Measurements from ENCODE around the gene WIPI1. TPM values are rescaled to one million over a fixed set of nuclear protein-coding genes. Genes with fewer than 3 reads are reported as not detected.
A peak's percentile ranks its signal among the peaks of the same experiment; 100 is the strongest.

The WIPI1 gene
- total and polyA plus RNA-seq, 2 of the 13 experiments (the other 11 are each of a cell fraction or from before 2014, with no cell fraction given), result 29.4 to 141 TPM

DNA sequence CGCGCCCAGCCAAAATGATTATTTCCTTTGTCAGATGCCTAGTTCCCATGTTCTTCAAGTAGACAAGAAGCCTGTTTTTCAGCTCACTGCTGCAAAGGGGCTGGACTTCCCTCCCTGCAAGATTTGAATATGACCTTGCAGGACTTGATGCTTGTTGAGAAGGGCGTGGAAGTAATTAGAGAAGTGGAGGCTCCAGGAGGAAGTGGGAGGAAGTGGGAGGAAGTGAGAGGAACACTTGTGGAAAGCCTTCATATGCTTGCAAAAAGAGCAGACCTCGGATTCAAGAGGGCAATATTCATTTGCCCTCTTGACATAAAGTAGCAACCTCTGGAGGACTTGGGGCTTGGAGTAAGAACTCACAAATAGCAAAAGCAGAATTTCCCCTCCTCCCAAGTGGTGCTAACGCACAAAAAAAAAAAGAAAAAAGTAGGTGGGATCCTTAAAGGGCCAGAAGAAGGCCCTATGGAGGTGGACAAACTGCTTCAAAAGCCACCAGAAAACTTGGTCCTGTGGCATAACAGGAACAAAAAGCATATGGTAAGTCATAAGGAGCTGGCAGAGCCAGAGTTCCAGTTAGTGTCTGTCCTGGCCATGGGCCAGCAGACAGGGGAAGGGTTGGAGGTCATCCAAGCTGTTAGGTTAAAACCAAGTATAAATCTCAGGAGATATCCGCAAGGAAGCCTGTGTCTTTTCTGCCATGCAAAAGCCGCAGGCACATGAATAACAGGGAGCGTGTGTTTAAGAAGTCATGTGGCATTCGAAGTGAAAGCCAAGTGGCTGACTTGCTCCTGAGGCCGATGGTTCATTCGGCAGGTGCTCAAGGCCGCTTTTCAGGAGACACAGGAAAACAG, 34.3 kb upstream of the WIPI1 start:
- no peak overlapping the region for H3K9ac ChIP-seq (ENCODE audit: insufficient read depth, low read depth, low read length)
- H3K79me2 ChIP-seq (ENCODE audit: insufficient read depth, low read length), result no peaks in the 10 kb centered on the region
- FAIRE-seq (no peak), ATAC-seq (no peak), DNase-seq (ENCODE audit: low spot score) (no peak)
- H3K27me3 ChIP-seq (ENCODE audit: control insufficient read depth in 1 of 2, insufficient read depth in 2 of 2, low read length in 2 of 2), result no peaks in the 10 kb centered on the region
- no peaks in the 10 kb centered on the region for H3K36me3 ChIP-seq (replicated peaks in 1 of 2; ENCODE audit: control insufficient read depth in 1 of 2, insufficient read depth in 2 of 2, low read length in 2 of 2)
- no TSS peak for BruUV-seq (replicated peaks)
- TF ChIP-seq ZNF143 (CRISPR knock-in tag; IDR thresholded peaks at IDR 0.05) (0 out of 2 replicates have a peak, but pooled peaks have one; percentile 14), ZFP90 (CRISPR knock-in tag; IDR thresholded peaks at IDR 0.05; ENCODE audit: borderline replicate concordance) (peak; percentile 18; the same call in 1 of the 2 replicates), HNF4A (CRISPR knock-in tag; IDR thresholded peaks at IDR 0.05) (0 out of 2 replicates have a peak, but pooled peaks have one; percentile 3), ZBTB38 (CRISPR knock-in tag; IDR thresholded peaks at IDR 0.05) (0 out of 2 replicates have a peak, but pooled peaks have one; percentile 18), MIXL1 (CRISPR knock-in tag; IDR thresholded peaks at IDR 0.05) (no peak)
- TF ChIP-seq, protein P1, sequence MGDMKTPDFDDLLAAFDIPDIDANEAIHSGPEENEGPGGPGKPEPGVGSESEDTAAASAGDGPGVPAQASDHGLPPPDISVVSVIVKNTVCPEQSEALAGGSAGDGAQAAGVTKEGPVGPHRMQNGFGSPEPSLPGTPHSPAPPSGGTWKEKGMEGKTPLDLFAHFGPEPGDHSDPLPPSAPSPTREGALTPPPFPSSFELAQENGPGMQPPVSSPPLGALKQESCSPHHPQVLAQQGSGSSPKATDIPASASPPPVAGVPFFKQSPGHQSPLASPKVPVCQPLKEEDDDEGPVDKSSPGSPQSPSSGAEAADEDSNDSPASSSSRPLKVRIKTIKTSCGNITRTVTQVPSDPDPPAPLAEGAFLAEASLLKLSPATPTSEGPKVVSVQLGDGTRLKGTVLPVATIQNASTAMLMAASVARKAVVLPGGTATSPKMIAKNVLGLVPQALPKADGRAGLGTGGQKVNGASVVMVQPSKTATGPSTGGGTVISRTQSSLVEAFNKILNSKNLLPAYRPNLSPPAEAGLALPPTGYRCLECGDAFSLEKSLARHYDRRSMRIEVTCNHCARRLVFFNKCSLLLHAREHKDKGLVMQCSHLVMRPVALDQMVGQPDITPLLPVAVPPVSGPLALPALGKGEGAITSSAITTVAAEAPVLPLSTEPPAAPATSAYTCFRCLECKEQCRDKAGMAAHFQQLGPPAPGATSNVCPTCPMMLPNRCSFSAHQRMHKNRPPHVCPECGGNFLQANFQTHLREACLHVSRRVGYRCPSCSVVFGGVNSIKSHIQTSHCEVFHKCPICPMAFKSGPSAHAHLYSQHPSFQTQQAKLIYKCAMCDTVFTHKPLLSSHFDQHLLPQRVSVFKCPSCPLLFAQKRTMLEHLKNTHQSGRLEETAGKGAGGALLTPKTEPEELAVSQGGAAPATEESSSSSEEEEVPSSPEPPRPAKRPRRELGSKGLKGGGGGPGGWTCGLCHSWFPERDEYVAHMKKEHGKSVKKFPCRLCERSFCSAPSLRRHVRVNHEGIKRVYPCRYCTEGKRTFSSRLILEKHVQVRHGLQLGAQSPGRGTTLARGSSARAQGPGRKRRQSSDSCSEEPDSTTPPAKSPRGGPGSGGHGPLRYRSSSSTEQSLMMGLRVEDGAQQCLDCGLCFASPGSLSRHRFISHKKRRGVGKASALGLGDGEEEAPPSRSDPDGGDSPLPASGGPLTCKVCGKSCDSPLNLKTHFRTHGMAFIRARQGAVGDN (CRISPR knock-in tag; IDR thresholded peaks at IDR 0.05), result no peak
- no peaks in the 10 kb centered on the region for H4K20me1 ChIP-seq (ENCODE audit: insufficient read depth, low read length)
- intact Hi-C loops (cut with micrococcal nuclease; ENCODE audit: unreplicated experiment) (no loop called here), in situ Hi-C loops (cut with HindIII; ENCODE audit: extremely low pct_ligation_motif_present, low pct_unique_long_range_greater_than_20kb) (no loop called here)
- peaks cover 27% of the 10 kb centered on the region for H3K4me1 ChIP-seq (ENCODE audit: insufficient read depth, low read length)
- WGBS (ENCODE audit: low lambda C conversion rate), result 77% methylated on average over 12 of the region's 12 CpGs
- H3K4me3 ChIP-seq (replicated peaks in 1 of 3; ENCODE audit: insufficient read depth in 1 of 3, low read depth in 2 of 3, low read length in 3 of 3), result no peak overlapping the region
- H3K9me3 ChIP-seq (ENCODE audit: low read length), result no peaks in the 10 kb centered on the region
- peak overlapping the region; percentile 4; the same call in 1 of the 2 replicates for H3K4me2 ChIP-seq (ENCODE audit: low read depth, low read length)
- ChIA-PET POLR2A (interaction anchor here (2.0 kb wide), 1 partner anchor 21 kb away, joined by 6 read pairs; the partner anchor contains the start of gene PRKAR1A), CTCF (ENCODE audit: low intra/inter-chr PET ratio, low total read pairs) (no interaction called here)
- H2AFZ ChIP-seq (ENCODE audit: low read length), result no peak overlapping the region
- no peak overlapping the region for H3K27ac ChIP-seq (ENCODE audit: extremely low read length, insufficient read depth, low read length)

Measured in HepG2 (cell line).